Endothelial cell of umbilical vein (primary cell): ENCODE results near the gene ZSCAN25. TPM values are rescaled to one million over a fixed set of nuclear protein-coding genes. Genes with fewer than 3 reads are reported as not detected.
"Not testable (repeated sequence)": the region's sequence is repeated elsewhere in the genome, so short reads cannot be mapped to it uniquely, and the experiment has no call there.

Experiments
- BruUV-seq: library from RNA; stranded (reverse); fragments of 400-500 nt; replicated peaks from 2 replicates; lab custom pipeline; 2021; lab: Mats Ljungman, UMichigan
- CTCF ChIA-PET: fragments of 300-600, 350-600 bp; sonication (Branson Sonifier 250); formaldehyde crosslinking; loops from one replicate; lab custom pipeline; 2021; ENCODE audit warnings: antibody characterized with exemption, inconsistent platforms; lab: Charles Lee
- POLR2A ChIA-PET: fragments of 300-600, 350-600 bp; sonication (Branson Sonifier 250); formaldehyde crosslinking; loops from one replicate; lab custom pipeline; 2021; ENCODE audit warnings: antibody characterized with exemption, inconsistent platforms; lab: Charles Lee
- DNase-seq: peaks from one replicate; pipeline ENCODE4 v3.0.0-alpha.2; 2011; ENCODE audit warnings: low read depth, low spot score
- FAIRE-seq: peaks from 2 replicates; lab custom pipeline; 2011; peaks lifted over from hg19 to GRCh38; lab: Jason Lieb, UNC
- H2AFZ ChIP-seq: 2 replicates; pipeline ENCODE4 v1.6.0; 2012; ENCODE audit warnings: low read depth, low read length, control low read depth, inconsistent platforms
- H3K27ac ChIP-seq: 2 replicates; pipeline ENCODE4 v1.5.1; 2011; ENCODE audit warnings: low read depth, mild to moderate bottlenecking, control low read depth, low read length, moderate library complexity; ENCODE audit not compliant: insufficient read depth
- H3K27me3 ChIP-seq, 2 experiments: 2 replicates each; pipeline versions ENCODE4 v1.6.0 to v1.6.1; 2011; ENCODE audit warnings: low read length in 2 of 2, mixed read lengths in 1 of 2; ENCODE audit not compliant: control insufficient read depth in 2 of 2, insufficient read depth in 2 of 2
- H3K36me3 ChIP-seq, 2 experiments: 2 replicates in 1 of 2; 3 replicates in 1 of 2; pipeline ENCODE4 v1.5.1; 2011; ENCODE audit warnings: low read length in 2 of 2, mild to moderate bottlenecking in 1 of 2, moderate library complexity in 1 of 2; ENCODE audit not compliant: control insufficient read depth in 2 of 2, insufficient read depth in 2 of 2; ENCODE audit errors: extremely low read depth in 1 of 2
- H3K4me1 ChIP-seq: 3 replicates; pipeline ENCODE4 v1.5.1; 2011; ENCODE audit warnings: mild to moderate bottlenecking, low read length; ENCODE audit not compliant: control insufficient read depth, insufficient read depth; ENCODE audit errors: extremely low read depth
- H3K4me2 ChIP-seq: 2 replicates; pipeline ENCODE4 v1.6.1; 2011; ENCODE audit warnings: low read length, control low read depth, mixed read lengths; ENCODE audit not compliant: insufficient read depth
- H3K4me3 ChIP-seq, 3 experiments: fragments of 200-600 bp in 1 of 3; sonication (generic), shearing (Covaris generic) in 1 of 3; replicated peaks in 1 of 3; 2 replicates each; pipeline ENCODE4 v1.5.1; 2011 to 2016; ENCODE audit warnings: control low read depth in 3 of 3, low read length in 3 of 3, mild to moderate bottlenecking in 2 of 3, inconsistent platforms in 1 of 3, low read depth in 1 of 3, moderate library complexity in 1 of 3; ENCODE audit not compliant: insufficient read depth in 1 of 3
- H3K79me2 ChIP-seq: 2 replicates; pipeline ENCODE4 v1.6.0; 2012; ENCODE audit warnings: low read length, inconsistent platforms; ENCODE audit not compliant: control insufficient read depth, insufficient read depth
- H3K9ac ChIP-seq: replicated peaks from 2 replicates; pipeline ENCODE3; 2011; ENCODE audit warnings: low read length, control low read depth; ENCODE audit not compliant: insufficient read depth; ENCODE audit errors: extremely low read depth
- H3K9me1 ChIP-seq: replicated peaks from 3 replicates; pipeline ENCODE4 v1.6.0; 2011; ENCODE audit warnings: mild to moderate bottlenecking, low read length; ENCODE audit not compliant: control insufficient read depth, insufficient read depth; ENCODE audit errors: extremely low read depth
- H3K9me3 ChIP-seq: replicated peaks from 2 replicates; pipeline ENCODE4 v1.5.1; 2012; ENCODE audit warnings: low read length, inconsistent platforms; ENCODE audit not compliant: control insufficient read depth, insufficient read depth
- H4K20me1 ChIP-seq: replicated peaks from 2 replicates; pipeline ENCODE3; 2011; ENCODE audit warnings: mild to moderate bottlenecking, low read length; ENCODE audit not compliant: control insufficient read depth, insufficient read depth; ENCODE audit errors: extremely low read depth
- EZH2 ChIP-seq: IDR thresholded peaks from 2 replicates; pipeline ENCODE4 v1.6.1; 2012; ENCODE audit warnings: borderline replicate concordance, low read depth, mild to moderate bottlenecking, moderate library complexity, low read length, inconsistent platforms; ENCODE audit not compliant: severe bottlenecking
- FOS ChIP-seq: IDR thresholded peaks from 2 replicates; pipeline ENCODE4 v1.6.1; 2011; ENCODE audit warnings: mild to moderate bottlenecking, low read length, moderate library complexity, borderline replicate concordance; ENCODE audit not compliant: insufficient read depth
- GATA2 ChIP-seq: IDR thresholded peaks from 2 replicates; pipeline ENCODE4 v1.7.0; 2011; ENCODE audit warnings: low read depth, mild to moderate bottlenecking, moderate library complexity, mixed read lengths, low read length; ENCODE audit not compliant: insufficient read length, insufficient read depth
- JUN ChIP-seq: IDR thresholded peaks from 2 replicates; pipeline ENCODE4 v1.6.1; 2011; ENCODE audit warnings: borderline replicate concordance, low read depth; ENCODE audit not compliant: insufficient read length, insufficient read depth
- MYC ChIP-seq: IDR thresholded peaks from one replicate; pipeline ENCODE4 v1.6.1; 2011; ENCODE audit warnings: mild to moderate bottlenecking, low read depth, low read length
- POLR2A ChIP-seq: IDR thresholded peaks from 2 replicates; pipeline ENCODE4 v1.6.1; 2012; ENCODE audit warnings: low read depth, mild to moderate bottlenecking, control low read depth, low read length
- POLR2AphosphoS5 ChIP-seq: IDR thresholded peaks from 2 replicates; pipeline ENCODE4 v1.6.1; 2012; ENCODE audit warnings: low read depth, mild to moderate bottlenecking, control low read depth, low read length, moderate library complexity; ENCODE audit not compliant: insufficient read depth
- dilution Hi-C: fragments of 300-500 bp; cut with MboI; formaldehyde crosslinking; loops from one replicate; pipeline ENCODE4 v1.15.0; 2019; ENCODE audit warnings: low sequenced_read_pairs; ENCODE audit not compliant: extremely low pct_ligation_motif_present
- intact Hi-C: fragments of 100-400 bp; cut with micrococcal nuclease; formaldehyde crosslinking; loops from one replicate; pipeline ENCODE4 v1.10.0; 2022
- polyA plus RNA-seq, 4 experiments: library from polyadenylated mRNA; depleted of rRNA in 3 of 4; stranded (reverse) in 3 of 4; unstranded in 1 of 4; fragments of >200 nt; gene quantifications; 2 replicates each; pipeline versions ENCODE4 v1.2.1 to v1.2.3, GENCODE V29; 2011 to 2012; ENCODE audit warnings: missing spikeins in 1 of 4
- total RNA-seq: library from RNA; stranded (reverse); gene quantifications from 2 replicates; pipeline ENCODE4 v1.2.3, GENCODE V29; 2021
- TF ChIP-seq, protein P1 (sequence below), 2 donors: IDR thresholded peaks; 1 replicate in 1 of 2; 2 replicates in 1 of 2; pipeline ENCODE4 v1.5.1; 2011; ENCODE audit warnings: low read length in 2 of 2, mild to moderate bottlenecking in 2 of 2, moderate library complexity in 2 of 2, control low read depth in 1 of 2, inconsistent platforms in 1 of 2, low read depth in 1 of 2; ENCODE audit not compliant: insufficient read depth in 1 of 2; ENCODE audit errors: extremely low read depth in 1 of 2
- TF ChIP-seq, protein P2 (sequence below): IDR thresholded peaks from 2 replicates; pipeline ENCODE4 v1.6.1; 2011; ENCODE audit not compliant: insufficient read depth, insufficient read length

ZSCAN25 gene
- total and polyA plus RNA-seq, 2 donors (not counting 3 experiments of a cell fraction or from before 2014, with no cell fraction given): 8.9 to 13.8 TPM

DNA sequence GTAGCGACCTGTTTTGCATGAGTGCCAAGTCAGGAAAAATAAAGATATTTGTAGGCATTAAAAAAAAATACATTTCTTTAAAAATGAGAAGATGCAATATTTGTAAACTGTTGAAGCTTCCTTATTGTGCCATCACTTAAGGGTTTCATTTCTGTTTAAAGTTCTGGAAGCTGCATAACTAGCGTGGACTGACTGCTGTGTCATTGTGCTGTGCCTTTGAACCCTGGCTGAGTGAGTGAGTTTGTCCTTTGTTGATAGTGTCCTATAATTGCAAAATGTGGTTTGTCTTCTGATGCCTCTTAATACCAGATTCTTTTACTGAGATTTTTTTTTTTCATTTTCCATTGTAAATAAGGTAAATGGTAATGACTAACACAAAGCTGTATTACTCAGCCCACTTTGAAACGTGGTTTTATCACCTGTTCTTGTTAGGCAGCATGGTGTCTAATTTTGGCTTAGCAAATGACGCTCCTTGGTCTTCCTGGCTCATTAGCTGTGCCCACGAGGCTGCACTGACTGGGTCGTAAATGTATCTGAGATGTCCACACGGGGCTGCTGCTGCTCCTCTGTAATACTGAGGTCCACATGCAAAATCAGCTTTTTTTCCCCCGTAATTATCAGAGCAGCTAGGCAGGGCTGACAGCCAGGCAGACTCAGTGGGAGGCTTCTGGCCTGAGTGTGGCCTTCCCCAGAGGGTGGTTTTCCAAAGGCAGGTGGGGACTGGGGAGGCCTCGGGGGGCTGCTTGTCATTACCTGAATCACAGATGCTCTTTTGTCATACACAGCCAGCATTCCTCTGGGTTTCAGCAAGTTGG is 14.8 kb downstream of the ZSCAN25 start:
- Histone ChIP-seq H3K9ac (no peak overlapping the region), H4K20me1 (no peaks in the 10 kb centered on the region), H2AFZ (no peak overlapping the region), H3K27me3 (no peaks in the 10 kb centered on the region), H3K4me1 (no peaks in the 10 kb centered on the region), H3K9me1 (no peaks in the 10 kb centered on the region), H3K36me3 (peaks cover 13 to 24% of the 10 kb centered on the region in 2 experiments), H3K27ac (no peak overlapping the region), H3K4me3 (no peak overlapping the region), H3K9me3 (no peaks in the 10 kb centered on the region), H3K79me2 (no peaks in the 10 kb centered on the region), H3K4me2 (no peak overlapping the region)
- intact Hi-C loops (no loop called here), dilution Hi-C loops (no loop called here)
- no peak for FAIRE-seq
- CTCF ChIA-PET: interaction anchor here (1.1 kb wide), 1 partner anchor 11 kb away, joined by 5 read pairs; no protein-coding TSS in a partner anchor
- DNase-seq: no peak
- TF ChIP-seq MYC: no peak
- no peak for TF ChIP-seq GATA2
- TF ChIP-seq, protein P1, sequence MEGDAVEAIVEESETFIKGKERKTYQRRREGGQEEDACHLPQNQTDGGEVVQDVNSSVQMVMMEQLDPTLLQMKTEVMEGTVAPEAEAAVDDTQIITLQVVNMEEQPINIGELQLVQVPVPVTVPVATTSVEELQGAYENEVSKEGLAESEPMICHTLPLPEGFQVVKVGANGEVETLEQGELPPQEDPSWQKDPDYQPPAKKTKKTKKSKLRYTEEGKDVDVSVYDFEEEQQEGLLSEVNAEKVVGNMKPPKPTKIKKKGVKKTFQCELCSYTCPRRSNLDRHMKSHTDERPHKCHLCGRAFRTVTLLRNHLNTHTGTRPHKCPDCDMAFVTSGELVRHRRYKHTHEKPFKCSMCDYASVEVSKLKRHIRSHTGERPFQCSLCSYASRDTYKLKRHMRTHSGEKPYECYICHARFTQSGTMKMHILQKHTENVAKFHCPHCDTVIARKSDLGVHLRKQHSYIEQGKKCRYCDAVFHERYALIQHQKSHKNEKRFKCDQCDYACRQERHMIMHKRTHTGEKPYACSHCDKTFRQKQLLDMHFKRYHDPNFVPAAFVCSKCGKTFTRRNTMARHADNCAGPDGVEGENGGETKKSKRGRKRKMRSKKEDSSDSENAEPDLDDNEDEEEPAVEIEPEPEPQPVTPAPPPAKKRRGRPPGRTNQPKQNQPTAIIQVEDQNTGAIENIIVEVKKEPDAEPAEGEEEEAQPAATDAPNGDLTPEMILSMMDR (IDR thresholded peaks at IDR 0.05; ENCODE audit: extremely low read depth in 1 of 2, insufficient read depth in 1 of 2, low read depth in 1 of 2, low read length in 2 of 2): no peak
- TF ChIP-seq POLR2A: no peak
- no peak for TF ChIP-seq EZH2
- TF ChIP-seq FOS: no peak
- TF ChIP-seq, protein P2, sequence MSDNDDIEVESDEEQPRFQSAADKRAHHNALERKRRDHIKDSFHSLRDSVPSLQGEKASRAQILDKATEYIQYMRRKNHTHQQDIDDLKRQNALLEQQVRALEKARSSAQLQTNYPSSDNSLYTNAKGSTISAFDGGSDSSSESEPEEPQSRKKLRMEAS: no peak
- TF ChIP-seq JUN: no peak
- no peak for TF ChIP-seq POLR2AphosphoS5
- no TSS peak for BruUV-seq
- POLR2A ChIA-PET: no interaction called here

DNA sequence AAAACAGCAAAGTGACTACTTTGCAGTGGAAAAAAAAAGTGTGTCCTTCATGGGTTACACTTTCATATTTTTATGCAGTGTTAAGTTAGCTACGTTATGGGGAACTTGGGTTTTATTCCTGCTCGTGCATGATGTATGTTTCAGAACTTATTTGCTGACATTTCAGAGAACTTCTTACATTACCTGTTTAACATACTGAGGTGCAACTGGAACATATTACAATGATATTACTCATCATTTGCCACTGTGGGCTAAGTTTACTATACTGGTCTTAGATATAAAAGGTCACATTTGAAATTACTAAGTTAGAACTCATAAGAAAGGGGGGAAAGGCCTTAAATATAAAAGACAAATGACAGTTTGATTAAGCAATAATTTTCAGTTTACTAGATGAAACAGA is 20.7 kb downstream of the ZSCAN25 start:
- FAIRE-seq: peak; percentile 37
- BruUV-seq, POLR2A ChIA-PET, H3K79me2 ChIP-seq, H3K9me1 ChIP-seq, dilution Hi-C loops, H3K9me3 ChIP-seq, H3K9ac ChIP-seq, H3K27me3 ChIP-seq, H3K27ac ChIP-seq, H2AFZ ChIP-seq, CTCF ChIA-PET, intact Hi-C loops, DNase-seq, H3K4me1 ChIP-seq, H3K4me2 ChIP-seq, H3K4me3 ChIP-seq, H4K20me1 ChIP-seq, H3K36me3 ChIP-seq: not testable (repeated sequence)
